Ovary (tissue), 9 donors: Measurements from ENCODE around the gene METTL23. TPM values are rescaled to one million over a fixed set of nuclear protein-coding genes. Genes with fewer than 3 reads are reported as not detected.
"Not testable (repeated sequence)": the region's sequence is repeated elsewhere in the genome, so short reads cannot be mapped to it uniquely, and the experiment has no call there.

Experiments used
- DNase-seq, 5 donors: peaks; one replicate each; pipeline ENCODE4 v3.0.0-alpha.2; 2019 to 2020
- H3K27ac ChIP-seq, 2 donors: fragments of 200-600 bp; one replicate each; pipeline versions ENCODE4 v1.5.1 to v1.8.0; 2019 to 2022
- H3K27me3 ChIP-seq: fragments of 200-600 bp; one replicate; pipeline ENCODE4 v1.8.0; 2022
- H3K36me3 ChIP-seq: fragments of 200-600 bp; sonication (generic); one replicate; pipeline ENCODE4 v1.5.1; 2019
- H3K4me1 ChIP-seq: one replicate; pipeline ENCODE4 v1.8.1; 2013; ENCODE audit warnings: mild to moderate bottlenecking, moderate library complexity; ENCODE audit not compliant: insufficient read depth
- H3K4me3 ChIP-seq: fragments of 200-600 bp; sonication (generic); one replicate; pipeline ENCODE4 v1.5.1; 2017
- H3K9me3 ChIP-seq, 2 donors: fragments of 200-600 bp in 1 of 2; sonication (generic) in 1 of 2; one replicate each; pipeline versions ENCODE4 v1.5.1 to v1.8.1; 2013 to 2019; ENCODE audit warnings: mild to moderate bottlenecking in 1 of 2, moderate library complexity in 1 of 2
- CTCF ChIP-seq, 3 donors: fragments of 450-650 bp in 2 of 3; fragments of 200-600 bp in 1 of 3; IDR thresholded peaks; one replicate each; pipeline versions ENCODE4 v1.5.1 to v1.8.0; 2016 to 2022; ENCODE audit warnings: antibody characterized with exemption in 3 of 3, mild to moderate bottlenecking in 1 of 3
- EP300 ChIP-seq: sonication (generic); formaldehyde crosslinking; IDR thresholded peaks from one replicate; pipeline ENCODE4 v1.6.1; 2017; ENCODE audit warnings: antibody characterized with exemption
- POLR2A ChIP-seq: fragments of 450-650 bp; IDR thresholded peaks from one replicate; pipeline ENCODE4 v1.6.1; 2017; ENCODE audit warnings: antibody characterized with exemption, mild to moderate bottlenecking, moderate library complexity
- WGBS, 3 donors: extraction: QIAGEN DNeasy Blood & Tissue Kit in 1 of 3; methylation state at CpG; one replicate each; pipeline versions ENCODE4 v1.1.5 to v1.1.7; 2013 to 2017; 5-methylcytosine and 5-hydroxymethylcytosine counted together
- intact Hi-C, 4 donors: fragments of 100-400 bp; cut with DNase I; formaldehyde crosslinking; loops; one replicate each; pipeline versions ENCODE4 v1.11.0 to v1.15.1; 2022 to 2023
- polyA plus RNA-seq, 2 donors: library from polyadenylated mRNA; stranded (reverse); fragments of 200-250 nt in 1 of 2; fragments of 350-450 nt in 1 of 2; fragmentation: Illumina TruSeq in 1 of 2; extraction: RNeasy Lipid Tissue Mini Kit (QIAGEN cat#74804) in 1 of 2; gene quantifications; one replicate each; pipeline ENCODE4 v1.2.3, GENCODE V29; 2013 to 2014
- total RNA-seq, 7 donors: library from RNA; depleted of rRNA in 2 of 7; stranded (reverse); fragments of >200 nt in 2 of 7; fragmentation: NEBNext Ultra II Directional in 3 of 7; extraction: Animal tissue kit (Norgen Biotek cat#: 25700) in 3 of 7; gene quantifications; one replicate each; pipeline versions ENCODE4 v1.1.0 to v1.2.4, GENCODE V29; 2016 to 2023
- donor health status: DM: no; HTN: no; CAD: no; lungs with moderate emphysema.
- donor health status: DM: no; HTN: no; CAD: no.
- donor health status: Bipolar disorder and iron deficiency.
- donor health status: DM: yes; HTN: yes; CAD: no.
- donor health status: DM: no; HTN: no; CAD: no.
- donor health status: DM: yes; HTN: yes; CAD: no.

Gene METTL23
- total and polyA plus RNA-seq, 9 donors, result 20.9 to 47.4 (median 32.7) TPM

GRCh38 chr17:76704805-76705204 is 21.8 kb upstream of the METTL23 start:
- TF ChIP-seq CTCF (IDR thresholded peaks at IDR 0.05), result no peak
- TF ChIP-seq EP300, result no peak
- no peak for TF ChIP-seq POLR2A
- no peak for DNase-seq
- Histone ChIP-seq H3K27ac (no peak overlapping the region), H3K9me3 (no peaks in the 10 kb centered on the region), H3K36me3 (no peaks in the 10 kb centered on the region), H3K4me3 (no peak overlapping the region), H3K27me3 (no peaks in the 10 kb centered on the region), H3K4me1 (peaks cover 34% of the 10 kb centered on the region)
- intact Hi-C loops, result loop anchor here in 1 of 4 donors (10.0 kb wide), 1 partner anchor 170 kb away; the partner anchor contains the start of gene CYGB
- WGBS, 3 donors, result 47 to 56% (median 48%) methylated on average over 4 of the region's 4 CpGs

GRCh38 chr17:76706817-76707216 is 19.8 kb upstream of the METTL23 start:
- H3K9me3 ChIP-seq, result no peaks in the 10 kb centered on the region
- 73 to 84% (median 77%) methylated on average over 3 of the region's 3 CpGs for WGBS, 3 donors
- no peaks in the 10 kb centered on the region for H3K36me3 ChIP-seq
- no peak overlapping the region for H3K4me3 ChIP-seq
- H3K27me3 ChIP-seq, result no peaks in the 10 kb centered on the region
- TF ChIP-seq POLR2A (no peak), EP300 (no peak)
- intact Hi-C loops, result loop anchor here in 1 of 4 donors (10.0 kb wide), 1 partner anchor 172 kb away; the partner anchor contains the start of gene CYGB
- H3K27ac ChIP-seq, result no peak overlapping the region
- DNase-seq, result no peak
- peaks cover 26% of the 10 kb centered on the region for H3K4me1 ChIP-seq

DNA sequence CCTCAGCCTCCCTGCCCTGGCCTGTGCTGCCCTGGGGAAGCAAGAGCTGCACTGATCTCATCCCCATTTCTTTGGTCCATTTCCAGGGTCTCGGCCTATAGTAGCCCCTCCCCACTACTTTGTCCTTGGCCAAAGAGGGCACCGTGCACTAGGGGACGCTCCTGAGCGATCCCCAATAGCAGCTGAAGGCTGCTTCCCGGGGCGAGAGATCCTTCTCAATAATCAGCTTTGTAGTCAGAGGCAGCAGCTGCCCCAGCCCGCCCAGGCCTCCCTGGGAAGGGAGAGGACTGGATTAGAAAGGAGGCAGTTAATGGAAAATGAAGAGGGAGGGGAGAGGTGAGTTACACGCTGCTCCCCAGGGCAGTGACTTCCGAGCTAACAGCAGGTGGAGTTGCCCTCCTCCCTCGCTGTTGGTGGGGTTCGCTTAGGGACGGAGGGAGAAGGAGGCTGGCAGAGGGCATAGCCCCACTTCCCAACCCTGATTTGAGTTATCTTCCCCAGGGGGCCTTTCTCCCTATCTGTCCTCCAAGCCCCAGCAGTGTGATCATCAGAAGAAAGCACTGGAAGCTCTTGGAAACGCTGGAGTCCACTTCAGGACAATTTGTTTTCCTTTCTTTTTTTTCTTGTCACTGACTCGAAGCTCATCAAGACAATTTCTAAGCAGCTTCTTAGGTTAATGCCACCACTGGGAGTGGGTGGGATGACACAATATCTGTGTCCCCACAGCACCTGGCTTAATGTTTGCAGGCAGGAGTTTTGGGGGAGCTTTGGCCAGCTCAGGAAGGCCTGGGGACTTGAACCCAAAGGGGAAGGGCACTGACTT is 18.4 kb upstream of the METTL23 start:
- peak in 1 of 5 donors; percentile 53 for DNase-seq
- Histone ChIP-seq H3K4me1 (peaks cover 18% of the 10 kb centered on the region), H3K4me3 (peak overlapping the region; percentile 87), H3K27ac (peak overlapping the region; percentile 52 to 77), H3K9me3 (no peaks in the 10 kb centered on the region), H3K27me3 (no peaks in the 10 kb centered on the region), H3K36me3 (no peaks in the 10 kb centered on the region)
- intact Hi-C loops, result loop anchor here in 1 of 4 donors (10.0 kb wide), 1 partner anchor 173 kb away; the partner anchor contains the start of gene CYGB
- TF ChIP-seq EP300, result no peak
- TF ChIP-seq POLR2A, result no peak
- no peak for TF ChIP-seq CTCF (IDR thresholded peaks at IDR 0.05)
- 41 to 51% (median 44%) methylated on average over 14 of the region's 14 CpGs for WGBS, 3 donors

- intact Hi-C loops, result loop anchor here in 1 of 4 donors (10.0 kb wide), 1 partner anchor 175 kb away; the partner anchor contains the start of gene CYGB
- TF ChIP-seq CTCF (IDR thresholded peaks at IDR 0.05) (no peak), EP300 (peak; percentile 45), POLR2A (peak; percentile 36)
- DNase-seq, result peak; percentile 78 to 87 (median 82)
- H3K27me3 ChIP-seq, result no peaks in the 10 kb centered on the region
- H3K4me1 ChIP-seq, result peaks cover 18% of the 10 kb centered on the region
- H3K4me3 ChIP-seq, result peak overlapping the region; percentile 87
- no peaks in the 10 kb centered on the region for H3K9me3 ChIP-seq
- peak overlapping the region; percentile 77 to 93 for H3K27ac ChIP-seq
- H3K36me3 ChIP-seq, result no peaks in the 10 kb centered on the region
- 9 to 23% (median 10%) methylated on average over 29 of the region's 29 CpGs for WGBS, 3 donors
Measured at GRCh38 chr17:76709077-76709950, 17.3 kb upstream of the METTL23 start.

DNA sequence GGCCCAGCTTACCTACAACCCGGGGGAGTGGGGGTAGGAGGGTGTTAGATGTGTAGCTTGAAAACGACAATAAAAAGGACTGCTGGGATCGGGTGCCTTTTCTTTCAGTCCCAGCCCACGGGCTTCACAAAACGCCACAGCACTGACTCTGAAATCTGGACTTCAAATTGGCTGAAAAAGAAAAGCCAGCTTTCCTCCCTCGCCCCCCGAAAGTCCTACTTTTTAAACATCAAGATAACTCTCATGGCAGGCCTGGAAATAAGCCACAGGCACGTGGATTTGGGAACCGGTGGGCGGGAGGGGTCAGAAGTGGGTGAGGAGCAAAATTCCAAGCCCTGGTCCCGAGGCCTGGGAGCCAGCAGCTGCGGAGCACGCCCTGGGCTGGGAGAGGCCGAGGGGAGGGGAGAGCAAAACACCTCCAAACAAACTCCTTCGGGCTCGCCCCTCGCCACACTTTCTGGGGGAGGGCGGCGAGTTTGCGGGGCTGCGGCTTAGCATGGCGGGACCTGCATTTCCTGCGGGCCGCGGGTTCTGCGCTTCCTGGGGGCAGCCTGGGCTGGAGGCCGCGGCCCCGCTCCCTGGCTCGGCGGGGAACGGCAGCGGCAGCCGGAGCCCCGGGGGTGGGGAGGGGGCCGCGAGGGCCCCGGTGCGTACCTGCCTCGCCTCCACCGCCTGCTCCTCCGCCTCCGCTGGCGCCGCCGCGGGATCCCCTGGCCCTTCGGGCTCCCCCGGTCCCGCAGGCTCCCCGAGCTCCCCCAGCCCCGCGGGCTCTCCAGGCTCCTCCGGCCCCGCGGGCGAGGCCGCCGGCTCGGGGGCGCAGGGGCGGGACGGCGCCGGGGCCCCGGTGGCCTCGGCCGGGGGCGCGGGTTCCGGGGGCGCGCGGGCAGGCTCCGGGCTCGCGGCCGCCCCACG is 16.4 kb upstream of the METTL23 start:
- peaks cover 18% of the 10 kb centered on the region for H3K4me1 ChIP-seq
- 1 to 2% (median 1%) methylated on average over 17 to 49 of the region's 79 CpGs for WGBS, 3 donors
- H3K9me3 ChIP-seq, H3K27me3 ChIP-seq, H3K36me3 ChIP-seq: not testable (repeated sequence)
- DNase-seq, result peak in 3 of 5 donors; percentile 56 to 60 (median 59)
- H3K4me3 ChIP-seq, result peak overlapping the region; percentile 87
- H3K27ac ChIP-seq, result peak overlapping the region; percentile 77 to 93
- intact Hi-C loops, result loop anchor here in 2 of 4 donors (5.0 to 10.0 kb wide), 3 partner anchors 85 to 183 kb away; partner anchors contain the start of gene CYGB (in 1 of the 2)
